ENCODE data around the gene VDAC2.

Gene VDAC2

DNA sequence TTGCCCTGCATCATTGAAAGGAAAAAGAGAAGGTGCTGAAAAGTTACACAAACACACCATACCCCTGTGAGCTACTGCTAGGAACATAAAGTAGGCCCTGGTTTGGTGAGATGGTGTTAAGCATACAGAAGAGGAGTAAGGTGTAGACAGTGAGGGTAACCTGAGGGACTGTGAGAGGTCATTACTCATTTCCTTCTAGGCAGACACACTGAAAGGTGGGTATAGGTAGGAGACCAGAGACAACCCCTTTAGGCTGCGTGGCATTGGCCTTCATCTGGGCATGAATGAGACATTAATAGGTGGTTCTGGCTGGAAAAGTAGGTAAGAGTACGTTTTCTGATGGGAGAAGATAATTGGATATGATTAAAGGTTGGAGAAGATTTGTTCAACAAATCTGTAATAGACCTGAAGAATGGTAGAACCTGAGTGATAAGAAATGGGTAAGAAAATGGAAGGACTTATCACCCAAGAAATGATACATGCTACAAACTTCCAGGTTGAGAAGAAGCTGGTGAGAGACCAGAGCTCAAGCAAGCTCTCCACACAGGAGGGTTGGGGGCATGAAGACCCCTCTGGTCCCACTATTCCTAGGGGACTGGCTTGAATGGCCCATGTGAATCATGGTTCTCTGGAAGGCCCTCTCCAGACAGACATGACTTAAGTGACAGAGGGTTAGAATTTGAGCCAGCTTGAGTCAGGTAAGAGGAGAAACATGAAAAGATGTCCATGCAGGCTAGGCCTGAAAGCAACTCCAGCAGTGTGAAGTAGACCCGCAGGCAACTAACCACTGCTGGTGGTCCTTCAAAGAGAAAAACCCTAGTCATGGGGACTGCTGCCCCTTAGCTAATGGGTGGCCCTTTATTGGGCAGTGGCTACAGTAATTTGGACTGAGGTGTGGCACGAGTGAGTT, 21.3 kb downstream of the VDAC2 start:
- DNase-seq, result no peak

DNA sequence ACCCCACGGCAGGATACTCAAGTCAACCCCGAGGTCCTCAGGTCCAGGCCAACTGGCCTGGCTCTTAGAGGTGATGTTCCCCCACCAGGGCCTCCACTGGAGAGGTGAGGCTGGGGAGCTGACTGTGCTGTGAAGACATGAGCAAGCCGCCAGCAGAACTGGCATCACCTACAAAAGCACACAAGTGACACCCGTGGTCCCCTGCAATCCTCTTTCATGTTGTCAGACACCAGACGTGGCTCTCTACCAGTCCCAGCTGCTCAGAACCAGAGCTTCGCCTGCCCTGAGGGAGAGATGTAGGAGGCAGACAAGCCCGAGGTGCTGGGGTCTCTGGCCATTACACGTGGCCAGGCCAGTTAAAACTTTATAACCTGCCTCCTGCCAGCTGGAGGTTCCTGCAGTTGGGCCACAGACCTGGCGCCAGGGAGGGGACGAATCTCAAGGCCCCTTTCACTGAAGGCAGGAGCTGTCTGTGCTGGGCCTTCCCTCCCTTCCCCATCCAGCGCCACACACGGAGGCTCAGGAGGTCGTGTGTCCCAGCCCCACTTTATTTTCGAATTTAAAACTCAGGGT, 22.9 kb downstream of the VDAC2 start:
- DNase-seq, result no peak

DNA sequence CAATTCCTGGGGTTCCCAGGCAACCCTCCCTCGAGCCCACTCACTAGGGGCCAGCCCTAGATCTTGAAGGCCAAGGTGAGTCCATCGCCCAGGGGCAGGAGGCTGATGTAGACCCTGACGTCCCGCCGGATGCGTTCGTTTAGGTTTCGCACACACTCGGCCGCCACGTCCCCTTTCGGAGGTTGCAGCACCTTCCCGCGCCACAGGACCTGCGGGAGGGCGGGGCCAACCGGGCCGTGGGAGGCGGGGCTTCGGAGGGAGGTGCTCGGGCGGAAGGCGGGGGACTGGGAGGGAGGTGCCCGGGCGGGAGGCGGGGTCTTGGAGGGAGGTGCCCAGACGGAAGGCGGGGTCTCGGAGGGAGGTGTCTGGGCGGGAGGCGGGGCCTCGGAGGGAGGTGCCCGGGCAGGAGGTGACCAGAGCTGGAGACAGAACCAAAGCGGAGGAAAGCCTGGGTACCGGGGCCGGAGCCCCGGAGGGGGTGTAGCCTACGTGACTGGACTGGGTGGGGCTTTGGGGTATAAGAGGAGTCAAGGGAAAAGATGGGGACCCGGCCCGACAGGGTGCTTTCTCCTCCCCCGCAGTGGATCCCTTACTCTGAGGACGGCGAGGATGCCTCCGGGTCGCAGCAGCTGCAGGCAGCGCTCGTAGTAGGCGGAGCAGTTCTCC, 23.6 kb downstream of the VDAC2 start:
- DNase-seq, result peak; percentile 90

DNA sequence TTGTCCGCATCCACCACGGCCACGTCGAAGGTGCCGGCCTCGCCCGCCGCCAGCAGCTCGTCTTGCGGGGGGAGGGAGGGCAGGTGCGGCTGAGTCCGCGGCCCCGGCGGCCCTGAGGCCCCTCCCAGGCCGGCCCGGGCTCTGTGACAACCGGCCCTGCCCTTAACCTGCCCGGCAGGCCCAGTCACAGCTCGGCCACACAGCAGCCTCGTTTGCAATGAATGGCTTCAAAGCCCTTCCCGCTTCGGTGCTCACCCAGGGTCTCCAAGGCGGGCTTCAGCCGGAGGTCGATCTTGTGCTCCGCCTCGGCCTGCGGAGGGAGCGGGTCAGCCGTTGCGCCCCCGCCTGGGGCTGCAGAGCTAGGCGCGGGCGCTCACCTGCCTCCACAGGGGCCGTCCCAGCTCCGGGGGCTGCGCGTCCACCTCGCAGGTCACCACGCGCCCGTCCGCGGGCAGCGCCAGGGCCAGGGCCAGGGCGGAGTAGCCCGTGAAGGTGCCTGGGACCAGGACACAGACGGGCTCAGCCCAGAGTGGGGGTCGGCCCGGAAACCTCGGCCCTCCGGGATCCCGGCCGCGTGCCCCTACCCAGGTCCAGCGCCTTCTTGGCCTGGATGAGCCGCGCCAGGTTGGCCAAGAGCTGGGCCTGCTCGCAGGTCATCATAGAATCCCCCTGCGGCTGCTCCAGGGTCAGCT, 24.2 kb downstream of the VDAC2 start:
- peak; percentile 77 for DNase-seq

DNA sequence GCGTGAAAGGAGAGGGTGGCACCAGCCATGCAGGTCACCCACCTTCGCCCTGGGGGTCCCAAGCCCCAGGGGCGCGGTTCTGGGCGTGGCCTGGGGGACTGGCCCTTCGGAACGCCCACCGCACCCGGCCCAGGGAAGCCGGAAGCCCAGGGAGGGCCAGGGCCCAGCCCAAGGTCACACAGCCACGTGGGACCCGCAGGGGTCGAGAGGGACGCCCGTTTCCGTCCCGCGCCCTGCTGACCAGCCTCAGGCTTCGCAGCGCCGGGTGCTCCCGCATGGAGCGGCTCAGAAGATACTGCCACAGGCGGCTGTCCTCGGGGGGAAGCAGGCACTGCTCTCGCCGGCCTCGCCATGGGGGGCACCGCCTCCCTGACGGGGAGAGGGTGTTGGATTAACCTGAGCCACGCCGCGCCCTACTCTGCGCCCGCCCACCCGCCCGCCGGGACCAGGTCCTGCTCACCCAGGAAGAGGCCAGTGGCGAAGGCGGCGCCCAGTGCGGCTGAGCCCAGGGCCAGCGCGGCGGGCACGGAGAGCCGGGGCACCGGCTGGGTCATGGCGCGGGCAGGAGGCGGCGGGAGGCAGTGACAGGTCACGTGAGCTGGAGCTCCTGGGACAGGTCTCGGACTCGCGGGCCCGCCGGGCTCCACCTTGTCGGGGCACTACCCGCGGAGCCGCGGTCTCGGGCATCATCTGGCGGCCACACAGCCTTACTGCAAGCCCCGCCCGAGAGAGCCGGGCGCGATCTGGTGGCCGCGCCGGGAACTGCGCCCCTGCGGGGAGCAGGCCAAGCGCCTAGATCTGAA, 25.0 kb downstream of the VDAC2 start, which contains the start of gene COMTD1:
Gene COMTD1, minus strand, starts transcription at position 583 of the 803 bp plus-strand sequence. Its CDS starts 29 bp downstream, at position 554.
- peak; percentile 91 for DNase-seq

DNA sequence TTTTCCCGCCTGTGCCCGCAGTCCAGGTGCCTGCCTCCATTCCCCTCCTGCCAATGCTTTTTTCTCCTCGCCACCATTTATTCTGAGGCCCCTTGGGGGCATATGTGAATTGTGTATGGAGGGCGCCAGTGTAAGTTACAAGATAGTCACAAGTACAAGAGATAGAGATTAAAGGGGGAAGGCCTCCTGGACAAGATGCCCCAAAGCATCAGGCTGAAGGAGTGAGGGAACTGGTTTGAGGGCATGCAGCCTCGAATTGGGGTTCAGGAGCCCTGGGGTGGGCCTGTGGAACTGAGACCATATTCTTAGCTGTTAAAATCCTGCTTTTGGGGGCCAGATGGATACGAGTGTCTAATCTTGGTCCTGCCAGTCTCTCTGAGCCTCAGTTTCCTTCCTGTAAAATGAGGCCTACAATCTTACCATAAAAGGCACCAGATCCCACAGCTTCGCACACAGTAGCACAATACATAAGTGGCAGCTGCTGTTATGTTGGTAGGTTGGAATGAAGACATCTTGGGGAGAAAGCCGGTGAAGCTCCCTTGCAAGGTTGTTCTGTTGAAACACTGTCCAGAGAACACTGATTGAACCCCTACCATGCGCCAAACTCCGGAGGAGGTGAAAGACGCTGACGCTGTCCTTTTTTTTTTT, 25.7 kb downstream of the VDAC2 start:
- no peak for DNase-seq

DNA sequence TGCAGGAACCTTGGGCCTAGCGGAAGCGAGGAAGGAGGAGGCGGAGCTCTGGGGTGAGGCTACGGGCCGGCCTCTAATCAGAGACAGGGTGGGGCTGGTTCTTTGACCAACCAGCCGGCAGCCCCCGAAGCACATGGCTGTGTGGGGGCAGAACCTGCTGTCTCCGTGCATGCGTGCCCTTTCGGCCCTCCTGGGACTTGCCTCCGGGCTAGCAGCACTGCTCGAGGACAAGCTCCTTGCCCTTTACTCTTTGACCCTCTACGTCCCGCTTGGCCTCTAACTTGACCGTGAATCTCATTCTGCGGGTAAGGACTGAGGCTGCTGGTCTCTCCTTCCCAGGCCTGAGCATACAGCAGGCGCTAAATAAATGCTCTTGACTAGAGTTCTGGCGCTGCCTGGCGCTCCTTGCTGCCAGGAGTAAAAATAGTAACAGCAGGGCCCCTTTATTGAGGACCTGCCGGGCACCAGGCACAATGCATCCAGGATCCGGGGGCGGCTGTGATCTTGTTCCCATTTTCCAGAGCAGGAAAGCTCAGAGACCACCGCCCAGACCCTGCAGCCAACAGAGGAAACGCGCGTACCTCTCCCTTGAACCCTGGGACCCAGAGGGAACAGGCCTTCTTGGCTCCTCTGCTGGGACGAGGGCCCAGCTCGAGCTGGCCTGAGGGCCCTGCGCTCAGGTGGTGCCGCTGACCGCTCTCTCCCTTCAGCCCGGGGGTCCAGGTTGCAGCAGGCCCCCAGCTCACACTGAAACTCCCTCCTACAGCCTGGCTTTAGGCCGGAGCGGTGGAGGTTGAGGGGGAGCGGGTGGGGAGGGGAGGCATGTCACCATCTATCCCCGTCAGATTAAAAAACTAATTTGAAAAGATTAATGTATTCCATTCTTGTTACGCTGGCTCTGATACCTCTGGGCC, 27.8 kb downstream of the VDAC2 start:
- no peak for DNase-seq

DNA sequence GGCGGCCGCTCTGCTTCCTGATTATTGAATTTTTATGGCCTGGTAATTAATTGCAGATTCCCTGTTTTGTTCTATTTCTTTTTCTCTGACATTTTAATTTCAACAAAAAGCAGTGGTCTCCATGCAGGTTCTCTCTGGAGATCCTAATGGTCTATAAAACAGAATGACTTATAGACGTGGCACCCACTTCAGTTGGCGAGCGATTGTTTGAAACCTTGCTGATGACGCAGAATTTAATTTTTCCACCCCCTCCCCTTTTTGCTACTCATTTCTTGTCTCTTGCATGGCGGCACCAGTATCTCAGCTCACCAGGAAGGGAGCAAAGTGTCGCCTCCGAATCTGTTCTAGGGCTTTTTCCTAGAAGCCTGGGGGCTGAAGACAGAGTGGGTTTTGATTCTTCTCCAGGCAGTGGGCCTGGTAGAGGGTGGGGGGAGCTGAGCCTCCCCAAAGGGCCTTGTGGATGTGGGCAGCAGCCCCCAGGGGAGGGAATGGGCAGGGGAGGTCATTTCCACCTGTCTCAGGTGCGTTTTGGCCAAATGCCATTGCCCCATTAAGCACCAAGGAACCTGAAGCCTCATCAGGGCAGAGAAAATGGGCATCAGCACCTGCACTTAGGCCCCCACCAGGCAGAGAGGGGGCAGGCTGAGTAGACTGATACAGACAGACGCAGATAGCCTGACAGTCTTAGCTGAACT, 28.6 kb downstream of the VDAC2 start:
- DNase-seq, result no peak

DNA sequence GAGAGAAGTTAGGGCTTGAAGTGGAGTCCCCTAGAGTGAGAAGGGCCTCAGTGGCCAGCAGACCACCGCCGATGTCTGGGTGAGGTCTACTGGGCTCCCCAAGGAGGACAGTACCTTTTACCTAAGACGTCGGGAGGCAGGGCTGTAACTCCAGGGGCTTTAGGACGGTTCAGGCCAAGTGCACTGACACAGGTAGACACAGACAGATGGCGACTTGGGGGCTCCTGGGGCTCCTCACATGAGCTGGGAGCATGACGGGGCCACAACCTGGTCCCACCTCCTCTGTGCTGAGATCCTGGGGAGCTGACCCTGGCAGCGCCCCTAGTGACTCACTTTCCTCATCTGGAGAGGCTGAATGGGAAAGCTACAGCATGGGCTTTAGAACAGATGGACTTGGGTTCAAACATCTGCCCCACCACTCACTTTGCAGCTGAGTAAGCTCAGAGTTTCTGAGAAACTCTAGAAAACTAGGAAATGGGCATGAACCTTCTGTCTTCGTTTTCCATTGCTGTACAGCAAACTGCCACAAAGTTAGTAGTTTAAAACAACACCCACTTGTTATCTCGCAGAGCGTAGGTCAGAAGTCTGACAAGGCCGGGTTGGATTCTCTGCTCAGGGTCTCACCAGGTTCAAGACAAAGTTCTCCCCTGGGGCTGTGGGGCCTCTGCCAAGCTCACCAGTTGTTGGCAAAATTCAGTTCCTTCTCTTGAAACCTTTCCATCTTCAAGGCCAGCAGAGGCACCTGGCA, 29.9 kb downstream of the VDAC2 start:
- no peak for DNase-seq

DNA sequence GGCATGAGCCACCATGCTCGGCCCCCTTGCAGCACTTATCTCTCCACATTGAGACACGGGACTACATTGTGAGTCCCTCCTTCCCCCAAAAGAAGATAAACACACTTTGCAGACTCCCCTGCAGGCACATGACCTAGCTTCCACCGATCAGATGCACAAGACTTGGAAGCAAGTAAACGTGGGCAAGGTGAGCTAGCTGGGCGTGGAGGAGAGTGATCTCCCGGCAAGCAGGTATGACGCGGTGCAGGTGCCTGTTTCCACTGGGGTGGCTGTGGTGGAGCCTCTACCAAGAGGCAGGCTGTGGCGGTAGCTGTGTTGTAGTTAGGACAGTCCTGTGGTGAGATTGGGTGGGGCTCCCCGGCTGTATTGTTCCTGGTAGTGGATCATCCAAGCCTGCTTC, 32.8 kb downstream of the VDAC2 start:
- no peak for DNase-seq

DNA sequence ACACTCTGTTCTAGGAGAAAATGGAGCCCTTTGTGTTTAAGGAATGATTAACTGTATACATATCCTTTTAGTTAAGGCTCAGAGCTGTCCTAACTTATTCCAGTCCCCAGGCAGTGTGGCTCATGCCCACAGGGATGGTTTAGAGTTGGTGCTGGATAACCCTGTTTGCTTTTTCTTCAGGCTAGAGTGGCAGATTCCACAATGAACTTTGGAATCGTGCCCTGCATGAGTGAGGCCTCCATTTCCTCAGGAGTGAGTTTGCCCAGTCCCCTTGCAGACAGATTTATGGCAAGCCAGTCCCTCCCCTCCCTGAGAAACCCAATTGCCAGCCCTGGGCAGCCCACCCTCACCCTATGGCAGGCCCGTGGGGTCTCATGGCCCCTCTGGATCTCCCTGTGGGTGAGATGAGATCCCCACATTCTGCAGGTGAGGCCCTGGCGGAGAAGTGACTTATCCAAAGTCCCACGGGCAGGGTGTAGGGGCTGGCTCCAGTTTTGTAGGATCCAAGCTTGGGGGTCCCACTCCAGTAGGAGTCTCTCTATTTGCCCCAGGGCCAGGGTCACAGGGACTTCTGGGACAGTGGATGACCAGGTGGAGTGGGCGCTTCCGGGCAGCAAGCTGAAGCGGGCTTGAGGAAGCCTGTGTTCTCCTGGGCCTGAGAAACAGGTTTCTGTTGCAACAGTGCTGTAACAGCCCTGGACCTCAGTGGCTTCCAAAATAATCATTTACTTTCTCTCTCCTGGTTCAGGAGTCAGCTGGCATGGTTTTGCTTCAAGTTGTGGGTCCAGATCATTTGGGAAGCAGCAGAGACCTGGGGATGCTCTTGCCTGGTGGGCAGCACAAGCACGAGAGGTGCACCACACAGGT, 34.1 kb downstream of the VDAC2 start:
- no peak for DNase-seq

DNA sequence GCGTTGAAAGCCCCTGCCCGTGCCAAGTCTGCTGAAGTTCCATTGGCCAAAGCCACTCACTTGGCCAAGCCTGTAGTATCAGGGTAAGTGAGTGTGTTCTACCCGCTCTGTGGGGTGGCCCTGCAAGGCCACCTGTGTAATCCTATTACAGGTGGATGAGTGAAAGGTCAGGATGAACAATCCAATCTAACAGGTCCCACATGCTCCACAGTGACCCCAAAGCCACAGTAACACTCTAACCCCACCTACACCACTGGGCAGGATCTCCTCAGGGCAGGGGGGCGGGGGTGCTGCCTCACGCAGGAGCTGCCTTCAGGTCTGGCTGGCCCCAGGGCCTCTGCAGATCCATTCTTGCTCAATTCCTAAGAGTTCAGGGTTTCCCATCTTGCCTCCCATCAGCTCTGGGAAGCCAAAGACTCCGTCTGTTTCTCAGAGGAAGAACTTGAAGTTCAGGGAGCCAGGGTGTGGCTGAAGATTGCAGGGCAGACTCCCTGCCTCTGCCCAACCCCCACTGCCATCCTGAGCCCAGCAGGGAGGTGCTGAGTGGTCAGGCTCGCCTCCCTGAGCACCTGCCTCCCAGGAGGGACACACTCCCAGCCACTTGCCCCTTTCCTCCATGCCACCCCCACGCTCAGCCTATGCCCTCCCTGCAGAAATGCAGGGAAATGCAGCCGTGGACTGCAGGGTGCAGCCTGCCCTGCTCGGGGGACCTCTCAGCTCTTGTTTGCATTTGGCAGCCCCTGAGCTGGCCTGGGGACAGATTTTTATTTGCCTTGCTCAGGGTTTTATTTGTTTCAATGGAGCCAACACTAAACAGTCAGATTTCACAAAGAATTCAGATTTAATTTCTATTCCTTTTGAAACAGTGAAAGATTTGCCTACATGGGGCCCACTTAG, 35.0 kb downstream of the VDAC2 start:
- peak; percentile 26 for DNase-seq

DNA sequence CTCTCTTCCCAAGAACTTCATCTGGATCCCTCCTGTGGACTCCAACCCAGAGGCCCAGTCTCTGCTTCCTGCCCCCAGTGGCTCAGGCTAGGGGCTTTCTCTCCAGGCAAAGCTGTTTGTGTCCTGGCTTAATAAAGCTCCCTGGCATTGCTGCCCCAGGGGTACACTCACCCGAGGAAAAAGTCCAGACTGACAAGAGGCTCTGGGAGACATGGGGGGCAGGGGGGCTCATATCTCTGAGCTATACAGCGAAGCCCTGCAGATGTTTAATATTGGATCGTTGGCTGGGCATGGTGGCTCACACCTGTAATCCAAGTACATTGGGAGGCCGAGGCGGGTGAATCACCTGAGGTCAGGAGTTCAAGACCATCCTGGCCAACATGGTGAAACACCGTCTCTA, 35.9 kb downstream of the VDAC2 start:
- DNase-seq, result no peak

DNA sequence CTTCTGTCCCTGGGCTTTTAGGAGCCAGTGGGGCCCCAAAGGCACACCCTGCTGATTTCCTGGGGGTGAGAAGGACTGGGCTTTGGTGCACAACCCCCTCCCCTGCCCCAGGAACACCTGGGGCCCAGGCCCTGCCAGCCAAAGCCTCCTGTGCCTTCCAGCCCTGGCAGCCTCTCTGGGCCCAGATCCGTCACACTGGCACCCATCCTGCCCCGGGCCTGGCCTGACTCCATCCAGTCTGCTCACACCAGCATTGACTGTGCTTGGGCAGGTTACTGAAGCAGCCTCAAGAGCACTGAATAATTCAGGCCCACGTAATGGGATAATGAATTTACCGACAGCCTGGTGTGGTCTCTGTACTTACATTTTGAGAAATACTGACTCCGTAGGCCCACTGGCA, 37.2 kb downstream of the VDAC2 start:
- DNase-seq, result no peak

DNA sequence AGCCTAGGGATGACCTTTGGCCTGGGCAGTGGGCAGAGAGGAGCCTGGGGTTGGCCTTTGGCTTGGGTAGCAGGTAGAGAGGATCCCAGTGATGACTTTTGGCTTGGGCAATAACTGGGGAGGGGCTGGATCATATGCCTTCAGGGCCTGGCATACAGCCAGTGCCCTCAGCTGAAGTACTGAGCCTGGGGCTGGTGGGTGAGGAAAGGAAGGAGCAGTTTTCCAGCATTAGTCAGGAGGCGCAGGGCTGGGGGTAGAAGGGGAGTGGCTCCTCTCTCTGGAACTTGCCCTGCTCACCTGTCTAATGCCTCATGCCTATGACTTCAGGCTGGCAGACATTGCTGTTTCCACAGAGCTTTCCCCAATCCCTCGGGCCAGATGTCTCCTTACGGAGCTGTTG, 40.3 kb downstream of the VDAC2 start:
- DNase-seq, result no peak

DNA sequence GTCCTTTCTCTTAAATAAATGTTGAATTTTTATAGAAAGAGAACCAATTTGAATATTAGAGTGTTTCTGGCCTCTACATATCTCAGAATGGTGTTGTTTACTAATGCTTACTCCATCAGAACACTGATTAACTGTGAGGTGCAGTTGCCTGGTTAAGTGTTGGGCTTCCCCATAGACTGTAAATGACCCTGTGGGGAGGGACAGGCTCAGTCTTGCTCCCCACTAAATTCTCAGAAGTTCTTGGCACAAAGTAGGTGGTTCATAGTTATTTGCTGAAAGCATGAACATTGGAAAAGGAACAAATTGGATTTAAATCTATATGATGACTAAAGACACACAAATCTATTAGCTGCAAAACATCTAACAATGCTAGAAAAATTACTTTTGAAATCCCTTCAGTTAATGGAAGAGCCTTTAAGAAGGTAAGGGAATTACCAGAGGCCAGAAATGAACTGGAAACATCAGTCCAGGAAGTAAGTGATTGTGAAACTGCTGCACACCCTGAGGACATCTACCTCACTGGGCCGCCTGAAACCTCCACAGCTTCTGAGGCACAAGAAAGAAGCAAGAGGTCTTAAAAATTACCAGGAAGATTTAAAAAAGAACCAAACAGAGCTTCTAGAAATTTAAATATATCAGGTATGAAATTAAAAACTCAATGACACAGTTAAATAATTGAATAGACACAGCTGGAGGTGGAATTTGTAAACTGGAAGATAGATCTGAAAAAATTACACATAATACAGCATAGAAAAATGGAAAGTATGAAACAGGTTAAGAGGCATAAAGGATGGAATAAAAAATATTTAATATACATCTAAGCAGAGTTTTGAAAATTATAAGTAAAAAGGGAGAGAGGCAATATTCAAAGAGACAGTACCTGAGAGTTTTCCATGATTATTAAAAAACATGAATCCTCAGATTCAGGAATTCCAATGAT, 43.0 kb downstream of the VDAC2 start:
- no peak for DNase-seq
